ENCODE data around the gene VPS37B.

VPS37B gene

GRCh38 chr12:122865268-122866231 lies 30.4 kb downstream of the VPS37B start:
- DNase-seq, result peak in 1 of 3 donors; percentile 20

- no peak for DNase-seq
Observed at GRCh38 chr12:122864894-122865253, 31.1 kb downstream of the VPS37B start.

GRCh38 chr12:122862872-122863701 lies 32.8 kb downstream of the VPS37B start:
- no peak for DNase-seq

GRCh38 chr12:122862110-122862634 lies 33.8 kb downstream of the VPS37B start:
- DNase-seq, result no peak

- DNase-seq, result no peak
Observed at GRCh38 chr12:122861587-122861970, 34.3 kb downstream of the VPS37B start.

GRCh38 chr12:122860854-122861586 lies 34.9 kb downstream of the VPS37B start:
- no peak for DNase-seq

GRCh38 chr12:122860040-122860853 lies 35.7 kb downstream of the VPS37B start:
- peak; percentile 87 to 91 (median 91) for DNase-seq

- no peak for DNase-seq
Observed at GRCh38 chr12:122859303-122860039, 36.5 kb downstream of the VPS37B start.

GRCh38 chr12:122858591-122859302 lies 37.2 kb downstream of the VPS37B start:
- no peak for DNase-seq

GRCh38 chr12:122858171-122858570 lies 37.8 kb downstream of the VPS37B start:
- no peak for DNase-seq

GRCh38 chr12:122856999-122857671 lies 38.8 kb downstream of the VPS37B start:
- no peak for DNase-seq

GRCh38 chr12:122855928-122856831 lies 39.7 kb downstream of the VPS37B start:
- no peak for DNase-seq

GRCh38 chr12:122855071-122855829 lies 40.7 kb downstream of the VPS37B start:
- no peak for DNase-seq

GRCh38 chr12:122854554-122854953 lies 41.4 kb downstream of the VPS37B start:
- DNase-seq, result no peak

- DNase-seq, result no peak
Observed at GRCh38 chr12:122853582-122854245, 42.2 kb downstream of the VPS37B start.

- DNase-seq, result no peak
Observed at GRCh38 chr12:122852336-122853275, 43.3 kb downstream of the VPS37B start.

All from suppressor macrophage treated with lipopolysaccharide for 1 hour (primary cell).